ENCODE results near the gene AGTRAP.

The AGTRAP gene, protein sequence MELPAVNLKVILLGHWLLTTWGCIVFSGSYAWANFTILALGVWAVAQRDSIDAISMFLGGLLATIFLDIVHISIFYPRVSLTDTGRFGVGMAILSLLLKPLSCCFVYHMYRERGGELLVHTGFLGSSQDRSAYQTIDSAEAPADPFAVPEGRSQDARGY
- 2.4 to 10.4 (median 8.3) reads per million in 3 experiments for total RNA-seq

DNA sequence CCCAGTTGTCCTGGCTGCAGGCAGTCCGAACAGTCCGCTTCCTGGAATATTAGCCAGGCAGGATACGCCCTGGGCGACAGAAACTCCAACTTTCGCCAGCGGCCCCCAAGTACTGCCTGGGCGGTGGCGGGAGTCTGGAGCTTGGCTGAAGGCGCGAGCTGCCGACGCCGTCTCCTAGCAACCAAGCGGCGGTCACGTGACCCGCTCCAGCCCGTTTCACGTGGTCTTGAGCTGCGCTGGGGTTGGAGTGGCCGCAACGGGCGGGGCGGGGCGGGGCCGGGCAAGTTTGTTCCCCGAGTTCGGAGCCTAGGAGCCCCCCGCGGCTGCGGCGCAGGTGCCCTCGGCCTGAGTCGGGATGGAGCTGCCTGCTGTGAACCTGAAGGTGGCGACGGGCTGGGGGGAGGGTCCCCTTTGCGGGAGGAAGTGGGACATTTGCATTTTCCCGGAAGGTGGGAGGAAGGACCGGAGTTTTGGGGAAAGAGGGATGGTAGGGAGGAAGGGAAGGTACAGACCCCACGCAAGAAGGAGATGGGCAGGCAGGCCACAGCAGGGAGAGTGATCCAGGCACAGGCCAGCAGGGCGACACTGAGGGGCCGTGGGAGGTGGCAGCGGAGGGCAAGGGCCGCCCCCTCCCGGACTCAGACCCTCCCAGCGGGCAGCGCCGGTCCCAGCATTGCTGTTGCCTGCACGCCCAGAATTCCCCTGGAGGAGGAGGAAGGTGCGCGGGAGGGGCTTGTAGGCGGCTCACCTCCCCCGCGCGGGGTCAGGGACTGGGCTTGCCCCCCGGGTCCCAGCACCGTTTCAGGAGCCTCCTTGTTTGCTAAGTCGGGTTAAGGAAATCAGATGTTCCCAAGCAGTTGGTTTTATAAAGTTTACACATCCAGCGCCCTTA lies at the start of gene AGTRAP:
Gene AGTRAP, plus strand, starts transcription at position 283 of the 892 bp plus-strand sequence. Its CDS starts 73 bp downstream, at position 356.
- DNase-seq = peak; percentile 76

DNA sequence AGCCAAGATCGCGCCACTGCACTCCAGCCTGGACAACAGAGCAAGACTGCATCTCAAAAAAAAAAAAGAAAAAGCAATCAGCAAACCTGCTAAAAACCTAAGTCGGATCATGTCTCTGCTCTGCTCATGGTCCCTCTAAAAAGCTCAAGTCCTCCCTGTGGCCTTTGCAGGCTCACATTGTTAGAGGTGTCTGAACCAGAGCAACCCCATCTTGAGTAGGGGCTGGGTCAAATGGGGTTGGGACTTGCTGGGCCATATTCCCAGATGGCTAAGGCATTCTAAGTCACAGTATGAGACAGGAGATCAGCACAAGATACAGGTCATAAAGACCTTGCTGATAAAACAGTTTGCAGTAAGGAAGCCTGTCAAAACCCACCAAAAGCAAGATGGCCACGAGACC lies 47.4 kb upstream of the AGTRAP start:
- DNase-seq = no peak

DNA sequence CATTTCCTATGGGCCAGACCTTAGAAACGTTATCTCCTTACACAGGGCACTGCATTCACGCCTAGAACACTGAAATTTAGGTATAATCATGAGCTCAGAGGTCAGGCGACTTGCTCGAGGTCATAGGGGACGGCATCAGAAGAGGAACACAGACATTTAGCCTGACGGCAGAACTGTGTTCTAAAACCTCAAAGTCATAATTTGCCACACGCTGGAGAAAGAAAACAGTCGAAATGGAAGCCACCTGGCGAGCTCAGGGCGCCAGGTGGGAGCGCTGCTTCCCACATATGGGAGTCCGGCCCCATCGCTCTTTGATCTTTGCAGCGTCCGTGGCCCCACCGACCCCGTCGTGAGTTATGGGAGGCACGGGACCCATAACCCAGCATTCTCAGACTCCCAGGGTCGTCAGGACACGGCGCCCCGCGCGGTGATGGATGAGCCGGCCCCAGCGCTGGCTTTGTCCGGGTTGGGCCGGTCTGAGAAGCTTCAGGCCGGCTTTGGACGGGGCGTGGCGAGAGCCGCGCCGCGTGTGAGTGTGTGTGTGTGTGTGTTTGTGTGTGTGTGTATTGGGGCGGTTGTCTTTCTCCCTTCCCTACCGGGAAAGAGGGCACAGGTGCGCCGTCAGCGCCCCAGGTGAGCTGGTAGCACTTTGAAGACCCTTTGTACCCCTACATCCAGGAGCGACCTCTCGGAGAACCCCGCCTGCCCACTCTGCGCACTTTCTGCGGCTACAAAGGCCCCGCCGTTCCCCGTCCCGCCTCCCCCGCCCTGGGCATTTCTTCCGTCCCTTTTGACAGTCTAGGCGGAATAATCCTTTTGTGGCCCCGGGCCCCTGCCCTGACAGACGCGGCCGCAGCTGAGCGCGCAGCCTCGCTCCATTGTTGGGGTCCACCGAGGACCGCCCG lies 45.3 kb upstream of the AGTRAP start:
- DNase-seq = no peak

DNA sequence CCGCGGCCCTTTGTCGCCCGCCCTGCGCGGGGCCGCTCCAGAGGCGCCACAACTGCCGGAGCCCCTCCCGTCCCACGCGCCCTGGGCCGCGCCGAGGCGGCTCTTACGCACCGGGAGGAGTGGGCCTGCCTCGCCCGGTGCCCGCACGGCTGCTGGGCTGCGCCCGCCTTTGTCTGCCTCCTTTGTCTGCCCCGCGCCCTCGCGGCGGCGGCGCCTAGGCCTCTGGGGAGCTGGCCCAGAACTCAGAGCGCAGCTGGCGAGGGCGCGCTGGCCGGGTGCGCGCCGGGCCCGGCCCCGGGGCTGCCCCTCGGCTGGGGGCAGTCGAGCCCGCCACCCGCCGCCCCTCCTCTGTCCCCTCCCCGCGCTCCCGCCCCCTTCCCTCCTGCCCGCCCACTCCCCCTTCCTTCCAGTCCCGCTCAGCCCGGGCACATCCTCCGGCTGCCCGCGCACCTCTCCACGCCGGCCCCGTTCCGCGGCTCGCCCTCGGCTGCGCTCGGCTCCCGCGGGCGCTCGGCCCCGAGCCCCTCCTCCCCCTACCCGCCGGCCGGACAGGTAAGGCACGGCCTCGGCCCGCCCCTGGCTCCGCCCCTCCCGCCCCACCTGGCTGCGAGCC lies 44.5 kb upstream of the AGTRAP start, which contains the start of gene DRAXIN:
Gene DRAXIN, plus strand, starts transcription at position 409 of the 613 bp plus-strand sequence. CDS start 14,549 bp downstream, outside the sequence.
- DNase-seq = no peak

DNA sequence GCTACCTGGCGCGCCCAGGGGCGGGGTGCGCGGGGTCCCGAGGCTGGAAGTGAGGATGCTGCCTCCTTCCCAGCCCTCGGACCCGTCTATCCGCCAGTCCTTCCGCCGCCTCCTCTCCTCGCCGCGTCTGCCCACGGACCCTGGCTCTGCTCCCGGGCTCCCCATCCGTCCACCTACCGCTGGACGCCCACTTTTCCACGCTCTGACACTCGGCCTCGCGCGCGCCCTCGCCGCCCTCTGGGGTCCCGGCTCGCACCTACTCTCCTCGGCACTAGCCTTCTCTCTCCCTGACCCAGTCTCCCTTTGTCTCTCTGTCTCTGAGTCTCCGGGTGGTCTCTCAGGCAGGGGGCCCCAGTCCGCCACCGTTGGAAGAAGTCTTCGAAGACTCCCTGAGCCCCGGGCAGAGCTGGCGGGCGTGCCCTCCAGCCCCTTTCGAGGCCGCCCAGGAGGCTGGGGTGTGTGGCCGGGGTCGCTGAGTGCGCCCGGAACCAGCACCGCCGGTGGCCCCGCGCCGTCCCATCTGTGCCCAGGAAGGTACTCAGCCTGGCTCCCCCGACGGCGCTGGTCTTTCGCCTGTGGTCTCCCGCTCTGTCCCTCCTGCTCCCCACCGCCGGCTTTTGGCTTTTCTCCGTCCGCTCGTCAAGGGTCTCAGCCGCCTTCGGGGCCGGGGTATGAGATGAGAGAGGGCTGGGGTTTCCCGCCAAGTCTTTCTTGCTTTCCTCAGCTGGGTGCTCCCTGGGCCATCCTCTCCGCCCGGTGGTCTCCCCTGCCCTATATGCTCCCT lies 43.8 kb upstream of the AGTRAP start:
- no peak for DNase-seq

DNA sequence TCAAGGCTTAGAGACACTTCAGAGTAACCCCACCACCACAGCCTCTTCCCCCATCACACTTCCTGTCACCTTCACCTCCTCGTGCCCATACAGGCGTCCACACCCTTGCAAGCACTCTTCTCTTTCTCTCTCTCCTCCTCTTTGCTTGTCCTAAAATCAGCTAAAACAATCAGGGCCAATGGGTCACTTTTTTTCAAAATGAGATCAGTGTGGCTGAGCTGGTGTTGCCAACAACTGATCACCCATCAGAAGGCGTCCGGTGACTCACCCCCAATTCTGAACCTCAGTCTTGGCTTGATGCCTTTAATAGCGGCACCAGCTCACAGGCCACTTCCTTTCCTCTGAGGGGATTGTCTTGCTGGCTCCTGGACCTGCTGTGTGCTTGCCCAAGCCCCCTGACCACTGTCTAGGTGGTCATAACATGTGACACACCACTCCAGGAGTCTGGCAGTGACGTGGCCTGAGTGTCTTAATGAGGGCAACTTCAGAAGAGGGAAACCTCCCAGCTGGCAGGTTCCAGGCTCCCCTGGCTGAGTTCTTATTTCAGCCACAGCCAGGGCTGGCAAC lies 42.8 kb upstream of the AGTRAP start:
- no peak for DNase-seq

DNA sequence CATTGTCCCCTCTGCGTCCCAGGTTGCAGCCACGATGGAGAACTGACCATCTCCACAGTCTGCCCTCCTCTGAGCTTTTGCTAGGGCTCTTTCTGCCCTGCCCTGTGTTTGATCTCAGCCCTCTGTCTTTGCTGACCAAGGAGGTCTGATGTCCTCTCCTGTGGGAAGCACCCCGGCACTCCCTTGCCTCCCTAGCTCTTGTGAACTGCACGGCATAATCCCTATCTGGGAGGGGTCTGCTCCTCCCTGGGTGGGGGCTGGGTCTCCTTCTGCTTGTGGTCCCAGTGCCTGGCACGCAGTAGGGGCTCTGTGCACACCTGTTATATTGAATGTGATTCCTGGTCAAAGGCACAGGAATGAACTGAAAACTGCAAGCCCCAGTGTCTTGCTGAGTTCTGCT lies 42.0 kb upstream of the AGTRAP start:
- no peak for DNase-seq

DNA sequence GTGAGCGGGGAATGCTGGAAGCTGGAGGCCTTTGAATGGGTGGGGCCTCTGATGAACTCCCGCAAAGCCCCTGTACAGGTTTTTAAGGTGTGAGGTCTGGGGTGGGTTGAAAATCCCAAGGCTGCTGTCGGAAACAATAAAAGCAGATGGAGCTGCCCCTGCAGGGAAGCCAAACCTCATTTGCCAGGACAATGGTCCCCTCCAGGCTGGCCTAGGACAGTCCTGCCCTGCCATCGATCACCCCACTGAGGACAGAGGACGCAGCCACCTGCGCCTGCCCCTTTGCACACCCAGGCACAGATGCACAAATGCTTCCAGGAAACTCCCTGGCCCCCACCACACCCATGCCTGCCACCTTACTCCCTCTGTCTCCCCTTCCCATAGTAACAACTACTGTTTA lies 40.1 kb upstream of the AGTRAP start:
- no peak for DNase-seq

DNA sequence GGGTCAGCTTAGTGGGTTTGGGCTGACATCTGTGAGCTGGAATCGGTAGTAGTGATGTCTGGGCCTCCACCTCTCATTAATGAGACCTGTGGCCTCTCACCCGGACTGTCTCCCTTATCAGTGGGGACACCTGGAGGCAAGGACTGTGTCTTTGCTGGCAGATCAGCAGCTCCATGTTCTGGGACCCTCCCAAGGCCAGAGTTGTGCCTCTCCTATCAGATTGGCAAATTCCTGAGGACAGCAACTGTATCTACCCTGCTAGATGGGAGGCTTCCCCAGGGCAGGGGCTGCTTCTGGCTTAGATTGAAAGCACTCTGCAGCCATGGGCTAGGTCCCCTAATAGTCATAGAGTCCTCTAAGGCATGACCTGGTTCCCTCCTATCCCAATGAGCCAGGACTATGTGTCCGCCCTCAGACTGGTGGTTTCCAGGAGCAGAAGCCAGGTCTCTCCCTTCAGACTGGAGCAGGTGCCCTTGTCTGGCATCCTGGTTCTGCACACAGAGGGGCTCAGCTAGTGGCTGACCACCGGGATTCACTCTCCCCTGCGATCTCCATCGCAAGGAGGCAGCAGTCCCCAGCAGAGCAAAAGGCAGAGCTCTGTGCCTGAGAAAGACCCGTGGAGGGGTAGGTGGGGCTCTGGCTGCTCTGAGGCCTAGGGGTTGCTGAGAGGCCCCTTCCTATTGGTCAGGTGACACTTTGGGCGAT lies 38.6 kb upstream of the AGTRAP start:
- no peak for DNase-seq

DNA sequence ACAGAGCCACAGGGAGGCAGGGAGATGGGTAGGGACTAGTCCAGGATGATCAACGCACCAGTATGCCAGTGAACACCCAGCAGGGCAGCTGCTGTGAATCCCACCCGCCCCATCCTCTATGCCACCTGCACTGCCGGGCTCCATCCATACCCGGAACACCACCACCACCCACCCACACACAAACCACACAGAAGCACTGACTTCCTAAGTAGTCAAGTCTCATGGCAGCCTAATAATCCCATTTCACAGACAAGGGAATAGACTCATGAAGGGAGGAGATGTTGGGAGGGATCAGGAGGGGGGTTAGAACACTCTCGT lies 38.1 kb upstream of the AGTRAP start:
- DNase-seq = no peak

DNA sequence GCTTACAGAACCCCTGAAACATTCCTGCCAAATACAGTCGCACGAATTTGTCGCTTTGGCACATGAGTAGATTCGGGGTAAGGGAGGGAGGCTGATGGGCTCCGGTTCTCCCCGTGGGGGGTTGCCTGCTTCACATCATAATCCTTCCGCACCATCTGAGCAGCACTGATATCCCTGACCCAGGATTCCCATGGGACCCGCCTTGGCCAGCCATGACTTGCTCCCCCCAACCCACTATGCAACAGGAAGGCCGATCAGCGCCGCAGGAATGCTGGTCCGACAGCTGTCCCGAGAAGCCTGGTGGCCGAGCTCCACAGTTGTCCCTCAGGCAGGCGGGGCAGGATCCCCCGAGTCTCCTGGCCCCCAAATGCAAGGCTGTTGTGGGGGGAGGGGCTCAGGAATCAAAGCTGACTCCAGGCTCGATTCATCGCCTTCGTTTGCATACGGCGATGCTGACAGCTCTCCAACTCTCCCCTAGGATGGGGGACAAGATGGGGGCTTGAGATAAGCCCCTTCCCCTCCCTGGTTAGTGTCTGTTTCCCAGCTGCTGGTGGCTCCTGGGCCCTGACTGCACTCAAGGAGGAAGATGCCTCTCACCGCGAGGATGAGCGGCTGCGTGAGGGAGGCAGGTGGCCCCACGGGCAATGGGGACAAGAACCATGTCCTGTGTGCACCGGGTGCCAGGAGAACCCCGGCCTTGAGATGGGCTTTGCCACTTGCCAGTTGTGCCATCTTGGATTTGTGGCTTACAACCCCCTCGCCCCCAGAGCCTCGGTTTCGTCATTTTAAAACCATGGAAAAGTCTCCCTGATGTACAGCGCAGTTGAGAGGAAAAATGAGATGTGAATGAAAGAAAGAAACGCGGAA lies 35.1 kb upstream of the AGTRAP start:
- DNase-seq = no peak

DNA sequence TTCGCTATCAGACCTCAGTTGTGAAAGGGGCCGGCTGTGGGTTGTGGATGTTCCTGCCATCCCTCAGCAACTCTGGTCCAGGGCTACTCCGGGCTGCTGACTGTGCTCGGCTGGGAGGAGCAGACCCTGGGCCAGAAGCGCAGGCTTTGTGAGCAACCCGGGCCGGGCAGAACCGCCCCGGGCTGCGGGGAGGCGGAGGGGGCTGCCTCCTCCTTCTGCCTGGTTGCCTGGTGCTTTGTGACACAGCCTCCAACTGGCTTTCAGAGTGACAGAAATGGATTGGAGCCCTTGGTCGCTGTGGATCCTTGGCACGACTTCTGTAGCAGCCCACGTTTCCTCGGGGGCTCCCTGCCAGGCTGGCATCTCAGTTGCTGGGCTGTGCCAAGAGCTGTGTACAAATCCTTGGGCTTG lies 34.4 kb upstream of the AGTRAP start:
- DNase-seq = no peak

DNA sequence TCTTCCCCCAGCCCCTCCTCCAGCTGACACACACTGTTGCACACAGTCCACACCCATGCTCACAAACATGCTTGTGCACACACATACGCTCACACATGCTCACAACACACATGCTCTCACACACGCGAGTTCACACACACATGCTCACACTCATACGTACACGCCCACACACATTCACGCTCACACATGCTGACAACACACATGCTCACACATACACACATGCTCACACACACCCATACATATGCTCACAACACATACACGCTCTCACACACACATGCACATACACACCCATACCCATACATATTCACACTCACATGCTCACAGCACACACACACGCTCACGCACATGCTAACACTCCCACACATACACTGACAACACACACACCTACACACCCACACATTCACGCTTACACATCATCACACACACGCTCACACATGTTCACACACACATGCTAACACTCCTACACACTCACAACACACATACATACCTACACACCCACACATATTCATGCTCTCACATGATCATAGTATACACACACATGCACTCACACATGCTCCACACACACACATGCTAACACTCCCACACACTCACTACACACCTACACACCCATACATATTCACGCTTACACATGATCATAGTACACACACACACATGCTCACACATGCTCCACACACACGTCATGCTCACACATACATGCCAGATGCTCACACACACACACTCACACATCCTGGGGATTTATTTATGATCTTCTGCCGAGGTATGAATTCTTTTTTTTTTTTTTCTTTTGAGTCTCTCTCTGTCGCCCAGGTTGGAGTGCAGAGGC lies 33.7 kb upstream of the AGTRAP start:
- no peak for DNase-seq

DNA sequence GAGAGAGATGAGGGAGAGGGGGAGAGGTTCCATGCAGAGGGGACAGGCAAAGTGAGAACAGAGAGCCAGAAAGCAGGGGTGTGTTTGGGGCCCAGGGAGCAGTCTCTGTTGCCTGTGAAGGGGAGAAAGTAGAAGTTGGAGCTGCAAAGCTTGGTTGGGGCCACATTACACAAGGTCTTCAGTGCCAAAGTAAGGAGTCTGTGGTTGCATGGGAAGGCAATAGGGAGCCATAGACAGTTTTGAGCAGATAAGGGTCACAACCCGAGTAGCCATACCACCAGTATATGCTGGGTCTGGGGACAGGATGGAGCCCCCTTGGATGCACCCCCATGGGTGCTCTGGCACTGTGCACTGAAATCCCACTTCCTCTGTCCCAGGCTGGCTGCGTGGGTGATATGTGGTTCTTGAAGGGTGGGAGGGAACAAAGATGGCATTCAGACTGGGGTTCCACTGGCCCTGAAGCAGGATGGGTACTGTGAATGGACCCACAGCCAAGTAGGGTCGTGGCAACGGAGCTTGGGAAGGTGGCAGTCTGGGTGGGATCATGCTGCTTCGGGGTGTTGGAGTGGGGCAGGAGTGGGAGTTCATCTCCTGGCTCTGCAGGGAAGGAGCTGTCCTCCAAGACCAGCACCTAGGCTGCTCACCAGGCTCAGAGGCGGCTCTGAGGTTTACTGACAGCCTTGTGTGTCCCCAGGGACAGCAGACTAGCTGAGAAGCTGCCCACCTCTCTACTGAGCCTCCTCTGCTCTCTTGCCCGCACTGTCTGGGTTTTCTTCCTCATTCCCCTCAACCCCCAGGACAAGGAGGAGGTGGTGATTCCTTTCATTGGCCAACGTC lies 32.4 kb upstream of the AGTRAP start:
- no peak for DNase-seq

DNA sequence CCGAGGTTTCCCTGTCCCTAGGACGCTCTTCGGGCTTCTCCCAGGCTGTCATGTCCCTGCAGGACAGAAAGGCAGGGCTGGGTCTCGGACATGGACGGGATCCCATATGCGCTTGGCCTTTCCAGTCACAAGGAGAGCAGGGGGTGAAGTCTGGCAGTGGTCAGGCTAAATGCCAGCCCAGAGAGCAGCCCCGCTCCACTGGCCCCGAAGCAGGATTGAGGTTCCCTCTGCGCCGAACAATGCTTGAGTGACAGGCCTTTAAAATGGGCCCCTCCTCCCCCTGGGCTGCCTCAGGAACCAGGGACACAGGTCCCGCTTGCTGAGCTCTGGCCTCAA lies 31.8 kb upstream of the AGTRAP start:
- DNase-seq = no peak

DNA sequence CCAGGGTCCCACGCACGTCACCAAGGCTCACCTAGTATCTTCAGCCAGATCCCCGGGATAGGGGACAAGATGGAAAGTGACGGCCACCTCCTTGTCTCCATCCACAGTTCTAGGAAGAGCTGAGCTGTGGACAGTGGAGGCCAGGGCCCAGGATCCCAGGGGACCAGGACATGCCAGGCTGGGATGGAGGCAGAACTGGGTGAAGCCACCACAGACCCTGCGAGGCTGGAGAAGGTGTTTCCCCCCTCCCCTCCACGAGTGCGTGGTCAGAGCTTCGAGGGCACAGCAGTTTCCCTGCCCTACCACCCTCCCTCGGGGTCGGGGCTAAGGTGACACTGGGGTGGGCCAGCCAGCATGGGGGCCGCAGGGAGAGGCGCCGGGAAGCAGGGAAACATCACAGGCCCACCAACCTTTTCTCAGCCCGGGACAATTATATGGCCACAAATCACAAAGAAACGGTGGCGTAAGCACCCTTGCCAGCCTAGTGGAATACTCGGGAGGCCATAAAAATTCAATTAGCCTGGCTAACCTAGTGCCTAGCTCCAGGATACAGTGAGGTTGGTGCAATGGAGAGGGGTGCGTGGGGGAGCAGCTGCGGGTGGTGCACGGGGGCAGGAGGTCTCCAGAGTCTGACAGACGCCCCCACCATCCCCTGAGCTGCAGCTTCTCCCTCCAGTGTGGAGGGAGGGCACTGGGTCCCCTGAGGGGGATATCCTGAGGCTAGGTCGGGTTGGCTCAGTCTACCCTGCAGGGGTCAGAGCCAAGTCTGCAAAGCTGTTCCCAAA lies 31.1 kb upstream of the AGTRAP start:
- no peak for DNase-seq

DNA sequence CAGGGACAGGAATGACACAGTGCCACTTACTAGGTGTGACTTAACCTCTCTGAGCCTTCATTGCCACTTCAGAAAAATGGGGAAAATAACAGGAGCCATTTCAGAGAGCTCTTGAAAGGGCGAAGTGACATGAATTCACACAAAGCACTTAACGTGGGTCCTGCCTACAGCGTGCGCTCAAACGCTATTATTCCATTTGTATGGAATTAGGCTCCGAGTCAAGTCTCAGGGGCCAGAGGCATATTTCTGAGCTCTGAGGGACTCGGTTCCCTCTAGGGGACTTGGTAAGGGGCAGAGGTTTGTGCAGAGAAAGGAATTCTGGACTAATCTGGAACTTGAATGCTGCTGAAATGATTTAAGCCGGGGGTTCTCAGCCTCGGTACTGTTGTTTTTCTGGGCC lies 30.3 kb upstream of the AGTRAP start:
- DNase-seq = no peak

All from central memory CD4-positive, alpha-beta T cell (primary cell).